Keratinocyte (primary cell): ENCODE measurements around the gene ATF7.

Experiments
- CTCF ChIP-seq, 3 experiments: IDR thresholded peaks in 1 of 3; conservative IDR thresholded peaks in 1 of 3; optimal IDR thresholded peaks in 1 of 3; 2 replicates in 2 of 3; 3 replicates in 1 of 3; pipeline versions ENCODE3 to v1.5.1; 2011; ENCODE audit warnings: low read length in 3 of 3, mild to moderate bottlenecking in 3 of 3, moderate library complexity in 2 of 3, control low read depth in 1 of 3, inconsistent platforms in 1 of 3; ENCODE audit not compliant: insufficient read depth in 2 of 3; ENCODE audit errors: extremely low read depth in 1 of 3
- EZH2 ChIP-seq: IDR thresholded peaks from one replicate; pipeline ENCODE4 v1.6.1; 2012; ENCODE audit warnings: inconsistent platforms, mild to moderate bottlenecking, low read length, moderate library complexity

- TF ChIP-seq CTCF (optimal IDR thresholded peaks at IDR 0.05 in 1 of 3, IDR thresholded peaks at IDR 0.05 in 1 of 3, conservative IDR thresholded peaks at IDR 0.05 in 1 of 3; ENCODE audit: extremely low read depth in 1 of 3, insufficient read depth in 2 of 3, low read length in 3 of 3) (no peak), EZH2 (no peak)
Observed at GRCh38 chr12:53564941-53565340, 61.2 kb downstream of the ATF7 start.
